AML-193 (cell line): ENCODE results near the gene NDFIP2.
A peak's percentile ranks its signal among the peaks of the same experiment; 100 is the strongest.

ENCODE experiments used
- DNase-seq, 2 experiments: peaks; one replicate each; lab custom pipeline; 2025; lab: John Stamatoyannopoulos, UW

Gene NDFIP2

GRCh38 chr13:79497064-79497463, 16.1 kb downstream of the NDFIP2 start:
- DNase-seq = no peak

GRCh38 chr13:79497852-79498251, 16.9 kb downstream of the NDFIP2 start:
- no peak for DNase-seq

DNA sequence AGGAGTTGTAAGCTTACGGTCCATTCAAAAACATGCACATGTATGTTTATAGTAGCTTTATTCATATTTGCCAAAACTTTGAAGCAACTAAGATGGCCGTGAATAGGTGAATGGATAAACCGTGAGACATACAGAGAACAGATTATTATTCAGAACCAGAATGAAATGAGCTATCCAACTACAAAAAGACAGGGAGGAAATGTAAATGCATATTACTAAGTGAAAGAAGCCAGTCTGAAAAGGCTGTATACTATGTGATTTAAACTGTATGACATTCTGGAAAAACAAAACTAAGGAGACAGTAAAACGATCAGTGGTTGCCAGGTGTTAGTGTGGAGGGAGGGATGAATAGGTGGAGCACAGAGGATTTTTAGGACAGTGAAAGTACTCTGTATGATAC, 19.9 kb downstream of the NDFIP2 start:
- DNase-seq = no peak

GRCh38 chr13:79501538-79502232, 20.7 kb downstream of the NDFIP2 start:
- DNase-seq = no peak

GRCh38 chr13:79502859-79503468, 22.0 kb downstream of the NDFIP2 start:
- no peak for DNase-seq

- DNase-seq = no peak
Observed at GRCh38 chr13:79503473-79504017, 22.6 kb downstream of the NDFIP2 start.

GRCh38 chr13:79508224-79508961, 27.4 kb downstream of the NDFIP2 start:
- DNase-seq = no peak

DNA sequence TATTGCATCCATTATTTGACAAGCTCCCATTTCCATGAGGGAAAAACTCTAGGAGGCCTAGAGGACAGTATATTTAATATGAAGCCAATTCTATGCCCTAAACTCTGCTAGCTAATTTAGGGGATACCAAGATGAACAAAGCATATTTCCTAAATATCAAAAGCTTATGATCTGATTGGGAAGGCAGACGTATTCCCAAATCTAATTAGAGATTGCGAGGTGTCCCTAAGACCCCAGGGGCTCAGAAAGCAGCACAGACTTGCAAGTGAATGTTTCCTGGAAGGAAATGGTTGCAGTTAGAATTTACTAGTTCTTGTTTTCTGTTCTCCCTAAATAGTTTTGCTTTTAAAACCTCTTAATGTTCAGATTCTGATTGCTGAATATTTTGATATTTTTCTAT, 30.7 kb downstream of the NDFIP2 start:
- DNase-seq = no peak

- no peak for DNase-seq
Observed at GRCh38 chr13:79512950-79513349, 32.0 kb downstream of the NDFIP2 start.

DNA sequence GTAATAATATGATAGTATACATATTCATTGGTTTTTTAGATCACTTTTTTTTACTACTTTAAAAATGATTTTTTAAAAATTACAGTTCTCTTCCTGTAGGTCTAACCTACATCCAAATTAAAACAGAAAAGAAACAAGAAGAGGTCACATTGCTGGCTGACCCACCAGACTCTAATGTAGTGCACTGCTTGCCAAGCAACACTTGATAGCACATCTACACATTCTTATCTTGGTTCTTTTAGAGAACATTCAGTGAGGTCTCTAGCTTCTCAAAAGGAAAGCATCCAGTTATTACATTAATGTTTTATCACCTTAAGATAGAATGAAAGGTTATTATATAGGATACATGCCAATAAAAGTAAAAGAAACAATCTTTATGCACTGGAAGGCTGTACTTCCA, 35.6 kb downstream of the NDFIP2 start:
- DNase-seq = no peak

- DNase-seq = no peak
Observed at GRCh38 chr13:79519255-79519654, 38.3 kb downstream of the NDFIP2 start.

GRCh38 chr13:79522583-79522982, 41.6 kb downstream of the NDFIP2 start:
- peak; percentile 99 for DNase-seq

DNA sequence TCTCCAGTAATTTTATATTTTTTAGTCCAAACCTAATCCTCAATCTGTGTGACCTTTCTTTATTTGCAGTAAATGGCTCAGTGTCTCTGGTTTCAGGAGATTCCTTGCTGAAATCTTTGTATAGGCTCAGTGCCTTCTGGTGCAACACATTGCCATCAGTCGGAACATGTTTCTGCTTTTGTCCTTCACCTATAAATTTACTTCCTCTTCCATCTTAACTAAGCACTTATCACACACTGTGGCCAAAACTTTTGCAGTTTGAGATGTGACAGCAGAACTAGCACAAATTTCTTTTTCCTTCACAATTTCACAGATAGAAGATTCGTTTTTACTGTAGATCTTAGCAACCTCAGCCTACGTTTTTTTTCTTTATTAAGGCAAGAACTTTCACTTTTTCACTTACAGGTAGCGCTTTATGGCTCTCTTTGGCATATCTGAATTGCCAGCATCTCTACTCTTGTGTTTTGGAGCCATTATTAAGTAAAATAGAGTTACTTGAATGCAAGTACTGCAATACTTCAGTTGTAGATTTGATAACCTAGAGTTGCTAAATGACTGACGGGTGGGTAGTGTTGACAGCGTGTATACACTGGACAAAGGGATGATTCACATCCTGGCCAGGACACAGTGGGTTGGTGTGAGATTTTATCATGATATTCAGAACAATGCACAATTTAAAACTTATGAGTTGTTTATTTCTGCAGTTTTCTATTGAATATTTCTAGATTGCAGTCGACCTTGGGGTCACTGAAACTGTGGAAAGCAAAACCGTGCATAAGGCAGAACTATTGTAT, 44.3 kb downstream of the NDFIP2 start:
- DNase-seq = peak; percentile 84 to 88

GRCh38 chr13:79527698-79528097, 46.7 kb downstream of the NDFIP2 start:
- no peak for DNase-seq

DNA sequence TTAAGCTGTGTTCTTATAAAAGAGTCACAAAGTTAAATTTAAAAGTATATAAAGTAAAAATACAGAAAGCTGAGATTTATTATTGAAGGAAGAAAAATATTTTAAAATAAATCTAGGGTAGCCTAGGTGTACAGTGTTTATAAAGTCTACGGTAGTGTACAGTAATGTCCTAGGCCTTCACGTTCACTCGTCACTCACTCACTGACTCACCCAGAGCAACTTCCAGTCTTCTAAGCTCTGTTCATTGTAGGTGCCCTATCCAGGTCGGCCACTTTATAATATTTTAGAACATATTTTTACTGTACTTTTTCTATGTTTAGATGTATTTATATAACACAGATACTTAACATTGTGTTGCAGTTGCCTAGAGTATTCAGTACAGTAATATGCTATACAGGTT, 47.4 kb downstream of the NDFIP2 start:
- DNase-seq = no peak

- DNase-seq = no peak
Observed at GRCh38 chr13:79528759-79529191, 47.8 kb downstream of the NDFIP2 start.

GRCh38 chr13:79529817-79530216, 48.9 kb downstream of the NDFIP2 start:
- no peak for DNase-seq

GRCh38 chr13:79530270-79530669, 49.3 kb downstream of the NDFIP2 start:
- DNase-seq = no peak

DNA sequence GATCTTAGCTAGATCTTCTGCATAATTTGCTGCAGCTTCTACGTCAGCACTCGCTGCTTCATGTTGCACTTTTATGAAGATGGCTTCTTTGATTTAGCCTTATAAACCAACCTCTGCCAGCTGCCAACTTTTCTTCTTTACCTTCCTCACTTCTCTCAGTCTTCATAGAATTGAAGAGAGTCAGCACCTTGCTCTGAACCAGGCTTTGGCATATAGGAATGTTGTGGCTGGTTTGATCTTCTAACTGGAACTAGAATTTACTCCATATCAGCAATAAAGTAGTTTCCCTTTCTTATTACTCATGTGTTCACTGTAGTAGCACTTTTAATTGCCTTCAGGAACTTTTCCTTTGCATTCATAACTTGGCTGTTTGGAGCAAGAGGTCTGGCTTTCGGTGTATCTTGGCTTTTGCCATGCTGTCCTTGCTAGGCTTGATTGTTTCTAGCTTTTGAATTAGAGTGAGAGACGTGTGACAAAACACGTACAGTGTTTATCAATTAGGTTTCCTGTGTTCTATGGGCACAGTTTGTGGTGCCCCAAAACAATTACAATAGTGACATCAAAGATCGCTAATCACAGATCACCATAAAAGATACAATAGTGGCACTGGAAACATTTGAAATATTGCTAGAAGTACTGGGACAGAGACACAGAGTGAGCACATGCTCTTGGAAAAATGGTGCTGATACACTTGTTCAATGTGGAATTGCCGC, 50.7 kb downstream of the NDFIP2 start:
- no peak for DNase-seq

GRCh38 chr13:79532576-79532975, 51.6 kb downstream of the NDFIP2 start:
- no peak for DNase-seq

- DNase-seq = no peak
Observed at GRCh38 chr13:79533781-79534400, 52.9 kb downstream of the NDFIP2 start.
